GM21390 (cell line): ENCODE measurements around the gene LARGE1.

Experiments
- ATAC-seq: cut with Tn5 transposase; IDR thresholded peaks from one replicate; pipeline ENCODE4 v1.9.1; 2021; ENCODE audit not compliant: unreplicated experiment

Gene LARGE1

DNA sequence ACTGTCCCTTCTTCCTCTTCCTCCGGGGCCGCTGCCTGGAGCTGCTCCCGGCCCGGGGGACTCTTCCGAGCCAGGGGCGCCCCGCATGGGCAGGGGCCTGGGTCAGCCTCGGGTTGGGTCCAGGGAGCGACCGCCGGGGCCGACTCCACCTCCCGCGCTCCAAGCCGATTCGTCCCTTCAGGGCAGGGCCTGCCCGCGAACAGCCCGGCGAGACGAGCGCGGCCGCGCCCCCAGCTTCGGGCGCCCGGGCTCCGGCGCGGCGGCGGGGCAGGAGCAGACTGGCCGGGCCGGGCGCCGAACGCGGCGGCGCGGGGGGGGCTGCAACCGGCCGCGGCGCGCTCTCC lies at the start of gene LARGE1:
TSS of gene LARGE1 (minus strand) at position 280 of the 344 bp plus-strand sequence.
- peak; percentile 8 for ATAC-seq

- ATAC-seq = no peak
Observed at GRCh38 chr22:33969045-33969444, 48.8 kb upstream of the LARGE1 start.

- no peak for ATAC-seq
Observed at GRCh38 chr22:33964121-33964520, 43.8 kb upstream of the LARGE1 start.

- ATAC-seq = no peak
Observed at GRCh38 chr22:33962409-33962808, 42.1 kb upstream of the LARGE1 start.

- no peak for ATAC-seq
Observed at GRCh38 chr22:33958741-33959140, 38.5 kb upstream of the LARGE1 start.

DNA sequence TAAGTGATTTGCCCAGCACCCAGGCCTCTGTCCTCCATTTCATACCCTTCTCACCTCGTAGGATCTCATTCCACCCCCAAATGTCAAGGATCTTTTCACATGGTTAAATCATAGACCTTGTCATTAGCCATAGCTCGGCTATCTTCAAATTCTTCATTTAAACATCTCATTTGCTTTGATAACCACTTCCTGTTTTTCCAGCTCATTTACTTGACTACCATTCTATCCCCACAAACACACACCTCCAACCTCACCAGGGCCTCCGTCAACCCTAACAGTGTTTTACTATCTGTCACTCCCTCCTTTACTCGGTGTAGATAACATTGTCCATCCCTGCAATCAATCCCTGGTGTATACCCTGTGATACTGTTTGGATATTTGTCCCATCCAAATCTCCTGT lies 36.8 kb upstream of the LARGE1 start:
- no peak for ATAC-seq

DNA sequence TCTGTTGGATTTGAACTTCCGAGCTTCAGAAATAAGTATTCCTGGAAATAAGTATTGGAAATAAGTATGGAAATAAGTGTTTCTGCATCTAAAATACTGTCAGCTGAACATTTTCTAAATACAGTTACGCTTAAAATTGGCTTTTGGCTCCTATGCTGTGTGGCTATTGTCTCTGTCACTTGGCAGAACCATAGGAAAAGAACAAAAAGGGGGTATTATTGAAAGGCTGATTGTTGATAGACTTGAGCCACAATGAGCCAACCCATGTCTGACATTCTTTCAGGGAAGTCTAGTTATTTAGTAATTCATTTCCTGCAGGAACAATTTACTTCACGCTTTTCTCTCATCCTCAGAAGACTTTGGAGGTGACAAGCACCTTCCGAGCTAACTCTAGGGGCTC lies 32.5 kb upstream of the LARGE1 start:
- ATAC-seq = no peak

DNA sequence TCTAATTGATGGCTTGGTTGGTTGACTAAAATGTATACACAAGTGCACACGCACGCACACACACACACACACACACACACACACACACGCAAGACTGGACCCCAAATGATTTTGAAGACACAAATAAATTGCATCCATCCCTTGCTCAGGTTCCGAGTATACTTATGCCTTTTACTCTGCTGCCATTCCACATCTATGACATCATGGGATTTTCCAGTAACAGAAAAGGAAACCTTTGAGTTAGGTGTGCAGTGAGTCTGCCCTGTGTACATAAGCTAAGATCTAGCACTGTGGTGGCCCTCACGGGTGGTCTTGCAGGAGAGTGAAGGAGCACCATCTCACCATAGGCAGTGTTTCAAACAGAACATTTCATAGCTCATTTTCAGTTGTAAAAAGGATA lies 20.5 kb upstream of the LARGE1 start:
- ATAC-seq = no peak

GRCh38 chr22:33932997-33933396 lies 12.7 kb upstream of the LARGE1 start:
- ATAC-seq = no peak

- no peak for ATAC-seq
Observed at GRCh38 chr22:33931406-33931805, 11.1 kb upstream of the LARGE1 start.

GRCh38 chr22:33927752-33928151 lies 7.5 kb upstream of the LARGE1 start:
- ATAC-seq = no peak

DNA sequence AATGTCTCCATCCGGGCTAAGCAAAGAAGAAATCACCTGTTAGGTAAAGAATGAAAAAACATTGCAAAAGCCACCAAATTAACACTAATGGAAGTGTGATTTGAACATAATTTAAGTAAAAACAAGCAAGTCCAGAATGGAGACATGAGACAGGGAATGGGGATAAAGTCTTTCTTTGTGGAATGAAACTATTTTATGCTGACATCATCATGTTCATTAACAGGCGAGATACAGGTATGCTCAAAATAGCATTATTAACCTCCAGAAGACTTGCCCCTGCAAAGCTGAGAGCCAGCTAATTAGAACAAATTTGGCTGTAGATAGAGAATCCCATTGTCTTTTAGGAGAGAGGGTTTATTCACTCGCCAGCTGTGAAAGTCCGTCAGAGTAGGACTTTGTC lies 4.9 kb upstream of the LARGE1 start:
- no peak for ATAC-seq

- no peak for ATAC-seq
Observed at GRCh38 chr22:33923660-33924246, 3.5 kb upstream of the LARGE1 start.

DNA sequence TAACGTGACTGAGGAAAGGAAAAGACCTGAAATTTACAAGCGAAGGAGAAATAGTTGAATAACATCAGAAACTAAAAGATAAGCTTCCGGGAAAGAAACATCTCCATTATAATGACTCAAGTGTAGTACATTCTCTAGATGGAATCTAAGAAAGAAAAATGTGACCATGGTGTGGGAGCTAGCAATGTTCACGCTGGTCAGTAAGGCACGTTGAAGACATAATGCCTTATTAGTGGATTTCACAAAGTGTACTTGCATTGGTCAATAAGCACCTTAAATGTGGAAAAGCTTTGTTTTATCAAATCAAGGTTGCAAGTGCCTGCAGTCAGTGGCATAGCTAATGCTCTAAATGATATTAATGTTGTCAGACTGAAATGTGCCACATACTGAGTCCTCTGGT lies 2.8 kb upstream of the LARGE1 start:
- no peak for ATAC-seq

GRCh38 chr22:33922349-33922681 lies 2.0 kb upstream of the LARGE1 start:
- ATAC-seq = no peak

DNA sequence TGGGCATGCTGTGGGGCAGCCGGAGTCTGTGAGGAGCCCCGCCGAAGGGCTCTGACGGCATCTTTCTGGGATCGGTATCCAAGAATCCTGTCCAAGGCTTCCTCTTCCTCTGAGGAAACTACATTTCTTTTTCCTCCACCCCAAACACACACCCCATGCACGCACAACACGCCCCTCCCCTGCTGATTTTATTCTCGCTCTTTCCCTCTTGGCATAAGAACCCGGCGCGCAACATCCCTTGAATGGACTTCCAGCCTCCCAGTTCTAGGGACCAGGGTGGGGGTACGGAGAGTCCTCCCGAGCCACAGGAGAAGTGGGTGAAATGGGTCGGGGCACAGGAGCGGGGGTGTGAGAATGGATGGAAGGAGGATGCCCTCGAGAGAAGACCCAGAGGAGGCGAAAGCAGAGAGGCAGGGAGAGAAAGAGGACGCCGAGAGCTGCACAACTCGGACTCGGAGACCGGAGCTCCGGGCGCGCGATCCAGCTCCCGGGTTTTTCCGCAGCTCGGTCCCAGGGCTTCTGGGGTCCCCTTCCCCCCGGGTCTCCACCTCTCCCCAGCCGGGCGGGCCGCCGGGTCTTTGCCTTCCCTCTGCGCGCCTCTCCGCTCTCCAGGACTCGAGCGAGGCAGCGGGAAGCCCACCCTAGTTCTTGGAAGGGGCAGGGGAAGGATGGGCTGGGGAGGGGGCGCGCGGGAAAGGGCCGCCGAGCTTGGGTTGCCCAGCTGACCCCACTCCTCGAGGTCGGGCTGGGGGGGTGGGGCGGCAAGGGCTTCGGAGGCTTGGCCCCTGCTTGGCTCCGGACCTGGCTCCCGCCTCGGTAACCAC lies 1.5 kb upstream of the LARGE1 start:
- ATAC-seq = no peak

- peak; percentile 64 for ATAC-seq
Observed at GRCh38 chr22:33920927-33921524, 750 bp upstream of the LARGE1 start.

DNA sequence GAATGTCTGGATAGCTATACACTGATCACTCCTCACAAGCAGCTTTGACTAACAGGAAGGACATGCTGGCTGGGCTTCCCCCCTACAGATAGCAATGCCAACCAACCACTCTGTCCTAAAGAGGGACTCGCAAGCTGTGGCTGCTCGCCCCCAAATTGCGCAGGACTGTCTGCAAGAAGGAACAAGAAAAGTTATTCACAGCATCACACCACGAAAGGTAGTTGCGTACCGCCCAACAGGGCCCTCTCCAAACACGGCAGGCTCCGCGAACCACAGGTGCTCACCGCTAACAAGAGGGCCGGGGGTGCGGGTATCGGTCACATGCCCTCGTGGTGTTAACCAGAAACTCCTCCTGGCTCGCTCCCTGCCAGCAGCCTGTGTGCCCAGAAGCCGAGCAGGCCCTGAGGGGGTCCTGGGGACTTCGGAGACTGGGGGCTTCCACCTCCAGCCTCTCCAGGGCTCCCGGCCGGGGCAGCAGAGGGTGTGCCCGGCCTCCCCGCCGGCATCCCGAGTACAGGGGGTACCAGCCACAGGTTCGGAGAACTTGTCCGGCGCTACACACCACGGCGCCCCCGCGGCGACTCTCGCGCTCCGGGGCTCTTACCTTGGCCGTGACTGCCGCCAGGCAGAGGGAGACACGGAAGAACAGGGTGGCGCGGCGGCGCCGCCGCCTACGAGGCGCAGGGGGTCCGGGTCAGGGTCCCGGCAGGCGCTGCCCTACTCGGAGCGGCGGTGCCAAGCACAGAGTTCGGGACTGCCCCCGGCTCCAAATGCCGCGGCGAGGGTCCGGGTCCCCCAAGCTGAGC lies 682 bp downstream of the LARGE1 start:
- ATAC-seq = peak; percentile 16

DNA sequence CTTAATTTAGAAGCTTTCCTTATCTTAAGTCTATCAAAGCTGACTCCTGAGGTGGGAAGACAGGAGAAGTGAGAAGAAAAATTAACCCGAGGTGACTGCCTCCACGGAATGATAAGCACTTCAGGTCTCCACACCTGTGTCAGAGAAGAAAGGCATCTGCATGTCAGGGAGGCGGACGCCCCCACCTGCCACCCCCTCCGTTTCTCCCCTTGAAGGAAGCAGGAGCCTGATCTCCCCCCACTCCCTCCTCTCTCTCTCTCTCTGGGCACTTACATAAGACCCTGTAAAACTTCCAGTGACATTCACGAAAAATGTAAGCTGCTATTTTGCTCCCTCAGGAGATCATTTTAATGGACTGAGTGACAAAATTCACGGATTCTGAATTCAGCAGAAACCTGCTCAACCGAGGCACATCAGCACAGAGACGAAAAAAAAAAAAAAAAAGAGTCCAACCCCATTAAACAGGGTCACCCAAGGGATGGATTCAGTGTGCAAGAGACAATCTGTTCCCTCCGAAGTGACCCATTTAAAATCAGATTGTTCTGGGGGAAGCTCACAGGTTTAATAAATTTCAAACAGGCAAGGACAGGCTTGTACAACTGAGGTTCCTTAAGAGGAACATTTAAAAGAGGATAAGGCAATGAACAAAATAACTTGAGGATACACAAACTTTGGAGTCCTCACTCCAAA lies 1.5 kb downstream of the LARGE1 start:
- no peak for ATAC-seq

DNA sequence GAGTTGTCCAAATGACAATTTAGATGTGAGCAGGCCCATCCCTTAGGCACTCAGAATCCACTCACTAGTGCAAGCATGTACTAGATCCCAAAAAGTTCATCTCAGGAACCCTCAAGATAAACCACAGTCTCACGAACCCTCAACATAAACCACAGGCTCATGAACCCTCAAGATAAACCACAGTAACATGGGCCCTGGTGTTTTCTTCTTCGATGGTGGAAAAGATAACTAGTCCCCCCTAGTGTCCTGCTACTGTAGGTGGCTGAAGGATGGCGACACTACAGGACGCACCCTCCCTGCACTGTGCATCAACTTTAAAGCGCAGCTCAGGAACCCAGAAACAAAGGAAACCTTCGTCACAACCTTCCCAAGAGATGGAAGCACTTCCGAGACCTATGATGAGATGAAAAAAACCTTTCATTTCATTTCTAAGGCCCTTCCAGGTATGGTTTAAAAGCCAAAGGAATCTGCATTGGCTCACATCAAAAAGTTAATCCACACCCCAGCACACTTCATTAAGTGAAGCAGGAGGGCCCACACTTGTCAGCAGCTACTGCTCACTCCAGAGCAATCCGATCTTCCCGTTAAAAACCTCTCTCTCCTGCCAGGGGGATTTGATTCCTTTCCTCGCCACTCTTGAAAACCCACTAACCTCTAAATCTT lies 2.4 kb downstream of the LARGE1 start:
- ATAC-seq = no peak

- ATAC-seq = no peak
Observed at GRCh38 chr22:33914699-33915098, 5.6 kb downstream of the LARGE1 start.
